ENCODE results near the gene TMEM82. TPM values are rescaled to one million over a fixed set of nuclear protein-coding genes. Genes with fewer than 3 reads are reported as not detected.
A peak's percentile ranks its signal among the peaks of the same experiment; 100 is the strongest.

TMEM82 gene
- total and polyA plus RNA-seq, 2 of the 13 experiments (the other 11 are each of a cell fraction or from before 2014, with no cell fraction given): 0.24 to 0.97 TPM

DNA sequence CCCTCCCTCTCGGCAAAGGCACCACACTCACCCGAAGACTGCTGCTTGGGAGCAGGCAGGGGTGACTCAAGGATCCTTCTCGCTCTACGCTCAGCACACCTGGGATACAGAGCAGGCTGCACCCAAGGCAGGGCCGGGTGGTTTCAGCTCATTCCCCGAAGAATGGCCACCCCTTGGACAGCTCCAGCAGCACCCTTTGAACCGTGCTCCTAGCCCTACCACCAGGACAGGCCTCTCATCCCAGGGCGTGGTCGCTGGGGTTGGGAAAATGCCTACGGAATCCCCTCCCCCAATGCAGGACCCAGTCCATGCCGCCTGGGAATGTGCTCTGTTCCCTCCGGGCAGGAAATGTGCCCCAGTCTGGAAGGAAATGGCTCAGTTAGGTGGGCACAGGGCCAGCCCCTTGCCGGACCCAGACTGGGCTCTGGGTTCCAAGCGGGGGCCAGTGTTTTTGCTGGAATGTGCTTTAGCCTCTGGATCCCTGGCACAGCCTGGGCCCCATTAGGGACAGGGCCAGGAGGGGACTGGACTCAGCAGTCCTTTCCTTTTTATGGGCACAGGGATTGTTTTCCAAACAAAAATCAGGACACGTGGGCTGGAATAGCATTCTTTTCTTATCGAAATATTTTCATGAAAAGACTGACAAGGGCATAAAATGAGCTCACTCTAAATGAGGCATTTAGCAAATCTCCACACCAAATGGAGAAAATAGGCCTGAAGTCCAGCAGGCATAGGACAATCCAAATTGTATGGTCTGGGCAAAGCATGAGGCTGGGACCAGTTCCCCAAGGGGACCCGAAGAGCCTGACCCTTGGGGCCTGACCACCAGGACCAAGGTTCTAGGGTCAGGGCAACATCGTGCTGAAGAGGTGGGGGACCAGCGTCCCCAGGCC lies 7.3 kb downstream of the TMEM82 start (continued):
- TF ChIP-seq, protein P1, sequence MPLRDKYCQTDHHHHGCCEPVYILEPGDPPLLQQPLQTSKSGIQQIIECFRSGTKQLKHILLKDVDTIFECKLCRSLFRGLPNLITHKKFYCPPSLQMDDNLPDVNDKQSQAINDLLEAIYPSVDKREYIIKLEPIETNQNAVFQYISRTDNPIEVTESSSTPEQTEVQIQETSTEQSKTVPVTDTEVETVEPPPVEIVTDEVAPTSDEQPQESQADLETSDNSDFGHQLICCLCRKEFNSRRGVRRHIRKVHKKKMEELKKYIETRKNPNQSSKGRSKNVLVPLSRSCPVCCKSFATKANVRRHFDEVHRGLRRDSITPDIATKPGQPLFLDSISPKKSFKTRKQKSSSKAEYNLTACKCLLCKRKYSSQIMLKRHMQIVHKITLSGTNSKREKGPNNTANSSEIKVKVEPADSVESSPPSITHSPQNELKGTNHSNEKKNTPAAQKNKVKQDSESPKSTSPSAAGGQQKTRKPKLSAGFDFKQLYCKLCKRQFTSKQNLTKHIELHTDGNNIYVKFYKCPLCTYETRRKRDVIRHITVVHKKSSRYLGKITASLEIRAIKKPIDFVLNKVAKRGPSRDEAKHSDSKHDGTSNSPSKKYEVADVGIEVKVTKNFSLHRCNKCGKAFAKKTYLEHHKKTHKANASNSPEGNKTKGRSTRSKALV (CRISPR knock-in tag; IDR thresholded peaks at IDR 0.05): no peak
- TF ChIP-seq RELA (CRISPR knock-in tag; IDR thresholded peaks at IDR 0.05): no peak
- 0 out of 2 replicates have a peak, but pooled peaks have one; percentile 44 for TF ChIP-seq GATAD2A (CRISPR knock-in tag; IDR thresholded peaks at IDR 0.05)
- TF ChIP-seq CBX1 (IDR thresholded peaks at IDR 0.05; ENCODE audit: low read depth): no peak
- TF ChIP-seq CCAR2 (optimal IDR thresholded peaks at IDR 0.05; ENCODE audit: low read depth, low read length): no peak
- TF ChIP-seq SP140L (CRISPR knock-in tag; IDR thresholded peaks at IDR 0.05; ENCODE audit: borderline replicate concordance): no peak
- no peak for TF ChIP-seq SETDB1 (CRISPR knock-in tag; IDR thresholded peaks at IDR 0.05; ENCODE audit: borderline replicate concordance)
- TF ChIP-seq REPIN1 (CRISPR knock-in tag; IDR thresholded peaks at IDR 0.05; ENCODE audit: borderline replicate concordance, low read depth): 0 out of 2 replicates have a peak, but pooled peaks have one; percentile 18
- TF ChIP-seq ZKSCAN8 (CRISPR knock-in tag; IDR thresholded peaks at IDR 0.05; ENCODE audit: borderline replicate concordance): no peak
- TF ChIP-seq ZNF274 (CRISPR knock-in tag; IDR thresholded peaks at IDR 0.05): no peak
- TF ChIP-seq MAF1 (CRISPR knock-in tag; IDR thresholded peaks at IDR 0.05; ENCODE audit: borderline replicate concordance): no peak
- TF ChIP-seq, protein P2, sequence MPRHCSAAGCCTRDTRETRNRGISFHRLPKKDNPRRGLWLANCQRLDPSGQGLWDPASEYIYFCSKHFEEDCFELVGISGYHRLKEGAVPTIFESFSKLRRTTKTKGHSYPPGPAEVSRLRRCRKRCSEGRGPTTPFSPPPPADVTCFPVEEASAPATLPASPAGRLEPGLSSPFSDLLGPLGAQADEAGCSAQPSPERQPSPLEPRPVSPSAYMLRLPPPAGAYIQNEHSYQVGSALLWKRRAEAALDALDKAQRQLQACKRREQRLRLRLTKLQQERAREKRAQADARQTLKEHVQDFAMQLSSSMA (CRISPR knock-in tag; IDR thresholded peaks at IDR 0.05): 0 out of 2 replicates have a peak, but pooled peaks have one; percentile 51
